GM12891 (cell line): ENCODE measurements around the gene ENAH.

ENCODE experiments used
- POLR2A ChIP-seq: IDR thresholded peaks from 2 replicates; pipeline ENCODE4 v1.6.1; 2011; ENCODE audit warnings: low read depth, low read length, control low read depth
- POLR2AphosphoS5 ChIP-seq: IDR thresholded peaks from 2 replicates; pipeline ENCODE4 v1.6.1; 2011; ENCODE audit warnings: low read depth, low read length, control low read depth
- TAF1 ChIP-seq: IDR thresholded peaks from 2 replicates; pipeline ENCODE4 v1.6.1; 2011; ENCODE audit warnings: low read depth, low read length, control low read depth

- no peak for TF ChIP-seq POLR2AphosphoS5
- TF ChIP-seq POLR2A: no peak
- TF ChIP-seq TAF1: no peak
Observed at GRCh38 chr1:225469051-225469450, 183.9 kb downstream of the ENAH start.
